GM12865 (cell line): ENCODE measurements around the gene THEM4.

Experiments
- DNase-seq: peaks from one replicate; pipeline ENCODE4 v3.0.0; 2010; ENCODE audit warnings: low read depth
- H3K4me3 ChIP-seq: 2 replicates; pipeline ENCODE4 v1.5.1; 2011; ENCODE audit warnings: mild to moderate bottlenecking, low read depth, low read length, control low read depth
- TF ChIP-seq, protein P1 (sequence below): IDR thresholded peaks from 2 replicates; pipeline ENCODE4 v1.5.1; 2011; ENCODE audit warnings: low read length, control low read depth, low read depth, inconsistent platforms; ENCODE audit not compliant: insufficient read depth; ENCODE audit errors: missing control alignments

The THEM4 gene

DNA sequence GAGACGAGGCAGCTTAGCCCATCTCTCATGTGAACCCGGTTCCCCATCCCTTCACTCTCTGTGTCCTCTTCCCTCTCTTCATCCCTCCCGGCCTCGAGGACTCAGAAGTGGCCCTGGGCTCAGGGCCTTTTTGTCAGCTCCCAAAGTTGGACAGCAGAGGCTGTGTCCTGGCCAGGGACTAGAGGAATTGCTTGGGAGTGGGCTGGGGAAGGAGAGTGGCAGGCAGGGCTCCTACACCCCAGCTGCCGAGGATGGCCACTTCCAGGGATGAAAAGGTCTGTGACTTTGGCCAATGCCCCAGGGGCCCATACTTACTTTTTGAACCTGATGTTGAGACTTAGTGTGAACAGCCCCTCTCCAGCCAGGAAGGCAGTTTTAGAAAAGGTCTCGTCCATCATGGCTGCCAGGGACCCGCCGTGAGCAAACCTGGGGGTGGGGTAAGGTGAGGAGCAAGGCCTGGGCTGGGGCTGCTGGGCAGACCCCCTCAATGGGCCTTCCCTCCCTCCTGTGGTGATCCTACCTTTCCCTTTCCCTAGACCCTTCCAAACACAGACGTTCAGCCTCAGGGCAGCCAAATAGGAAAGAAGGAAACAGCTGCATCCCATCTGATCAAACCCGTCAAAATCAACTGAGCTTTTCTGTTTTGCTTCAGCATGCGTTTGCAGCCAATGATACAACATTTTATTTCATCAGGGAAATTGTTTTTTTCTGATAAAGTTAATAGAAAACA is 61.3 kb downstream of the THEM4 start:
- TF ChIP-seq, protein P1, sequence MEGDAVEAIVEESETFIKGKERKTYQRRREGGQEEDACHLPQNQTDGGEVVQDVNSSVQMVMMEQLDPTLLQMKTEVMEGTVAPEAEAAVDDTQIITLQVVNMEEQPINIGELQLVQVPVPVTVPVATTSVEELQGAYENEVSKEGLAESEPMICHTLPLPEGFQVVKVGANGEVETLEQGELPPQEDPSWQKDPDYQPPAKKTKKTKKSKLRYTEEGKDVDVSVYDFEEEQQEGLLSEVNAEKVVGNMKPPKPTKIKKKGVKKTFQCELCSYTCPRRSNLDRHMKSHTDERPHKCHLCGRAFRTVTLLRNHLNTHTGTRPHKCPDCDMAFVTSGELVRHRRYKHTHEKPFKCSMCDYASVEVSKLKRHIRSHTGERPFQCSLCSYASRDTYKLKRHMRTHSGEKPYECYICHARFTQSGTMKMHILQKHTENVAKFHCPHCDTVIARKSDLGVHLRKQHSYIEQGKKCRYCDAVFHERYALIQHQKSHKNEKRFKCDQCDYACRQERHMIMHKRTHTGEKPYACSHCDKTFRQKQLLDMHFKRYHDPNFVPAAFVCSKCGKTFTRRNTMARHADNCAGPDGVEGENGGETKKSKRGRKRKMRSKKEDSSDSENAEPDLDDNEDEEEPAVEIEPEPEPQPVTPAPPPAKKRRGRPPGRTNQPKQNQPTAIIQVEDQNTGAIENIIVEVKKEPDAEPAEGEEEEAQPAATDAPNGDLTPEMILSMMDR = no peak
- DNase-seq = no peak
- no peak overlapping the region for H3K4me3 ChIP-seq

DNA sequence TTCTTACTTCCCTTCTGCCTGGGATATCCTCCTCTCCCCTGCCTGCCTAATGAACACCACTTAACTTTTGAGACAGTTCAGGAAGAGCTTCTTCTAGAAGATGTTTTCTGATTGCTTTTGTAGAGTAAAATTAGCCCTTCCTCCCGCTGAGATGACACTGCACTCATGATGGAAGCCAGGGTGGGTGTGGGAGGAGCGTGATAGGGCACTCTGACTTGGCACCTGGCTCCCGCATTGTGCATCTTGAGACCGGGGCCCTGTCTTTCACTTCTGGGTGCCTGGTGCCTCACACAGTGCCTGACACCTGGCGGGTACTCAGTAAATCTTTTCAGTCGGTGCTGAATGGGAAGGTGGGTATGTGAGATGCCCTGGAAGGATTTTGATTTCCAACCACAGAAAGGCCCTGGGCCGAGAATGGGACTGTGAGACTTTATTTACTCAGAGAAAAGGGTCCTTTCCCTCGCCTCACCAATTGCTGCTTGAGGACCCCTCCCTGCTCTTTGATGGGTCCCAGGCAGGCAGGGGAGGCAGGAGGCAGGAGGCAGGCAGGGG is 62.5 kb downstream of the THEM4 start:
- no peak for DNase-seq

DNA sequence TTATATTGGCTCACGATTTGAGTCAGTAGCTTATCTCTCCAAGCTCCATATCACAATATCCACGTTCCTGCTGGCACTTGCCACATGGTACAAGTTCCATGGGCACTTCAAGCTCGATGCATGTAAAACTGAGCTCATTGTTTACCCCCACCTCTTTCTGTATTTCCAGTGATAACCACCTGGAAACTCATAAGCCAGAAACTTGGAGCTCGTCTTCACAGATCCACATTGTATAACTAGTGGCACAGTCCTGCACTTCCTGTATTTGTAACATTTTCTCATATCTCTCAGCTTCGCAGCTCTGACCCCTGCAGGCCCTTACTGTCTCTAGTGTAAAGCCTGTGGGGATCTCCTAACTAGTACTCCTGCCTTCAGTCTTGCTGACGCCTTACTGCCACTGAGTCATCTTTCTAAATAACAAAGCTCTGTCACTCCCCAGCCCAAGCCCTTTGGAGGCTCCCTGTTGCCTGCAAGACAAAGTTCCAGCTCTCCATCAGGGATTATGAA is 63.2 kb downstream of the THEM4 start:
- DNase-seq = peak; percentile 32
- TF ChIP-seq, protein P1 = no peak
- no peak overlapping the region for H3K4me3 ChIP-seq

More for the DNA sequence above, 62.5 kb downstream of the THEM4 start:
- TF ChIP-seq, protein P1 = no peak
- H3K4me3 ChIP-seq = no peak overlapping the region

DNA sequence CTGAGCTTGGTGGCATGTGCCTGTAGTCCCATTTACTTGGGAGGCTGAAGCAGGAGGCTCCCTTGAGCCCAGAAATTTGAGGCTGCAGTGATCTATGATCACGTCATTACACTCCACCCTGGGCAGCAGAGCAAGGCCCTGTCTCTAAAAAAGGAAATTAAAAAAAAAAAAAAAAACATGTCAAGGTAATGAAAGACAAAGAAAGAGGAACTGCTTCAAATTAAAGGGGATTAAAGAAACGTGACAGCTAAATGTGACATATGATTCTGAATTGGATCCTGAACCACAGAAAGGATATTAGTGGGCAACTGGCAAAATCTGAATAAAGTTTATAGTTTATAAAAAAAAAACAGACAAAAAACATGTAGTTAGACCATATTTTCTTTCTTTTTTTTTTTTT is 65.9 kb downstream of the THEM4 start:
- H3K4me3 ChIP-seq = no peak overlapping the region
- TF ChIP-seq, protein P1 = no peak
- no peak for DNase-seq

DNA sequence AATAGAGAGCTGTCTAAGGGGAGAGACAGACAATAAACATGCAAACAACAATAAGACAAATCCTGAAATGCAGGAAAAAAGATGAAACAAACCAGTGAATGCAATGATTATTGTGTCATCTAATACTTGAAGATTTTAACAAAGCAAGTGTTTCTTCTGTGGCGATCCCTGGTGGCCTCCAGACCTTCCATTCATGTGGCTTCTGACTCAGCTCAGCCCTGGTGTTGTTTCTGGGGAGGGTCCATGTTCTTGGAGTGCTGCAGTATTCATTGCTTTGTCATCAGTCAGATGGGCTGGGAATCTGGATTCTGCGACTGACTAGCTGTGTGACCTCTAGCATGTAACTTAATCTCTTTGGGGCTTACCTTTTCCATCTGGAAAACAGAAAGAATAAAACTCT is 68.2 kb downstream of the THEM4 start:
- TF ChIP-seq, protein P1 = no peak
- no peak for DNase-seq

DNA sequence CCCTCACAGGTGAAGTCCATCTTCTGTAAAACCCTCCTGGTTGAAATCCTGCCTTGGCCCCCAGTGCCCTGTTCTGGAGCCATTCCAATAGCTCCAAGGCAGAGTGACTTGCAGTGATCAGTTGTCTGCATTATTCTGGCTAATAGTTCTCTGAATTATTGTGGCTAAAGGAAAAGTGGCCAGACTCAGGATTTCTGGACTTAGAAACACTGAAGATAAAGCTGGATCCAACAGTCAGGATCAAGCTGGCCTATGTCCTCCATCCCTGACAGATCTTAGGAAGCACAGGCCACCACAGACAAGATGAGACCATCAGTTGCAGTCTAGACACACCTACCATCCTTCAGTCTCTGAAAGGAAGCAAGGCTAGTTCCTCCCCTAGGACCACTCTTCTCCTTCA is 68.9 kb downstream of the THEM4 start:
- TF ChIP-seq, protein P1 = no peak
- DNase-seq = no peak
- peak overlapping the region; percentile 39 for H3K4me3 ChIP-seq

More for the DNA sequence above, 68.2 kb downstream of the THEM4 start:
- no peak overlapping the region for H3K4me3 ChIP-seq
